Subcutaneous adipose tissue (tissue), 4 donors: Measurements from ENCODE around the gene NARF. TPM values are rescaled to one million over a fixed set of nuclear protein-coding genes. Genes with fewer than 3 reads are reported as not detected.

Experiments
- total RNA-seq, 4 donors: library from RNA; depleted of rRNA; stranded (reverse); fragments of >200 nt; gene quantifications; one replicate each; pipeline ENCODE4 v1.1.0, GENCODE V29; 2016
- TF ChIP-seq, protein P1 (sequence below): fragments of 450-650 bp; IDR thresholded peaks from one replicate; pipeline ENCODE4 v1.5.1; 2016; ENCODE audit warnings: low read depth, mild to moderate bottlenecking, control low read depth, antibody characterized with exemption, moderate library complexity

Gene NARF
- total RNA-seq, 4 donors from 2014 or later, result 32.6 to 56.7 (median 42.8) TPM

DNA sequence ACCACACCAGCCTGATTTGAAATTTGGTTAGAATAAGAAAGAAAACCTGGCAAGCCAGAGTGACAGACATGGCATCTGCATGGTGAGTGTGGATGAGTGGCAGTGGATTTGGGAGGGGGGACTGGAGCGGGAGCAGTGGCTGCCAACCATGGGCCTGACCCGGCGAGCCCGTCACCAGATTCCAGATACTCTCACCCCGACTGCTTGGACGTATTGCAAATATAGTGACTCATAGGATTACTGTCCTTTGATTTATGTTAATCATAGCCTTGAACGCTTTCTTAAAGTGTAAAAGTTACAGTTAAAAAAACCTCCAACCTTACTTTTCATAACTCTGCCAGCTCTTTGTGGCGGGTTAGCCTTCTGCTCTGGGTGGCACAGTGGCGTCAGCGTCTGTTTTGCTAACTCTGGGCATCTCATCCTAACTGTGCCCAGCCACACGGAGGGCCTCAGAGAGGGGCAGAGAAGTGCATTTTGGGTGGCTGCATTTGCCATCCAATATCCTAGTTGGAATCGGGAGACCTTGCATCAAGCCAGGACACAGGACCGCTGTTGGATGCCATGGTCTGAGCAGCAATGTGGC is 34.2 kb downstream of the NARF start:
- TF ChIP-seq, protein P1, sequence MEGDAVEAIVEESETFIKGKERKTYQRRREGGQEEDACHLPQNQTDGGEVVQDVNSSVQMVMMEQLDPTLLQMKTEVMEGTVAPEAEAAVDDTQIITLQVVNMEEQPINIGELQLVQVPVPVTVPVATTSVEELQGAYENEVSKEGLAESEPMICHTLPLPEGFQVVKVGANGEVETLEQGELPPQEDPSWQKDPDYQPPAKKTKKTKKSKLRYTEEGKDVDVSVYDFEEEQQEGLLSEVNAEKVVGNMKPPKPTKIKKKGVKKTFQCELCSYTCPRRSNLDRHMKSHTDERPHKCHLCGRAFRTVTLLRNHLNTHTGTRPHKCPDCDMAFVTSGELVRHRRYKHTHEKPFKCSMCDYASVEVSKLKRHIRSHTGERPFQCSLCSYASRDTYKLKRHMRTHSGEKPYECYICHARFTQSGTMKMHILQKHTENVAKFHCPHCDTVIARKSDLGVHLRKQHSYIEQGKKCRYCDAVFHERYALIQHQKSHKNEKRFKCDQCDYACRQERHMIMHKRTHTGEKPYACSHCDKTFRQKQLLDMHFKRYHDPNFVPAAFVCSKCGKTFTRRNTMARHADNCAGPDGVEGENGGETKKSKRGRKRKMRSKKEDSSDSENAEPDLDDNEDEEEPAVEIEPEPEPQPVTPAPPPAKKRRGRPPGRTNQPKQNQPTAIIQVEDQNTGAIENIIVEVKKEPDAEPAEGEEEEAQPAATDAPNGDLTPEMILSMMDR, result no peak

- TF ChIP-seq, protein P1, result no peak
Observed at GRCh38 chr17:82493226-82493781, 34.8 kb downstream of the NARF start.

DNA sequence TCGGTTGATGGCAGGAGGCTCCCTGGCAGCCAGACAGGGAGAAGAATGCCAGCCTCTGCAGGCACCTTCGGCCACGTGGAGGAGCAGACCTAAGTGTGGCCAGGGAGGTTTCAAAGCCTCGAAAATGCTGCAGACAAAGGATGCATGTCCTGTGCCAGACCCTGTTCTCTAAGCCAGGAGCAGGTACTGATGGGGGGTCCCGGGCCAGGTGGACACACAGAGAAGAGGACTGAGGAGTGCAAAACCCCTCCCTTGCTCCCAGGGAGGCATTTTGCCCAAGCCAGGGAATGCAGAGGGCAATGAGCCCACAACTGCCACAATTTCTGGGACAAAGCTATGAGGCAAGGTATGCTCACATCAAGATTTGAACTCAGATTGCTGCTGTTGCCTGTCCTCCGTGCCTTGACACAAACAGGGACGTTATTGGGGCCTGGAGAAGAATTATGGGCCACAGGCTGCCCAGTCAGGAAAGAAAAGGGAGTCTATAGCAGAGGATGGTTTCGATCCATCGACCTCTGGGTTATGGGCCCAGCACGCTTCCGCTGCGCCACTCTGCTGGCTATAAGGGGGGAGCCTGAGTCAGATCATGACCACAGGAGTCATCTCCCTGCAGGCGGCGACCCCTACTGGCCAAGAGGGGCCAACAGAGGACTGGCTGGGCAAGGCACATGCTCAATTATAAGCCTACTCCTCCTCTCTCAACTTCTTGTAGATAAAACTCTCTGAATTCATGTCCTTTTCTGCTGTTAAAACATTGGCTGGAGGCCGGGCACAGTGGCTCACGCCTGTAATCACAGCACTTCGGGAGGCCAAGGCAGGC is 35.9 kb downstream of the NARF start:
- TF ChIP-seq, protein P1, result no peak

DNA sequence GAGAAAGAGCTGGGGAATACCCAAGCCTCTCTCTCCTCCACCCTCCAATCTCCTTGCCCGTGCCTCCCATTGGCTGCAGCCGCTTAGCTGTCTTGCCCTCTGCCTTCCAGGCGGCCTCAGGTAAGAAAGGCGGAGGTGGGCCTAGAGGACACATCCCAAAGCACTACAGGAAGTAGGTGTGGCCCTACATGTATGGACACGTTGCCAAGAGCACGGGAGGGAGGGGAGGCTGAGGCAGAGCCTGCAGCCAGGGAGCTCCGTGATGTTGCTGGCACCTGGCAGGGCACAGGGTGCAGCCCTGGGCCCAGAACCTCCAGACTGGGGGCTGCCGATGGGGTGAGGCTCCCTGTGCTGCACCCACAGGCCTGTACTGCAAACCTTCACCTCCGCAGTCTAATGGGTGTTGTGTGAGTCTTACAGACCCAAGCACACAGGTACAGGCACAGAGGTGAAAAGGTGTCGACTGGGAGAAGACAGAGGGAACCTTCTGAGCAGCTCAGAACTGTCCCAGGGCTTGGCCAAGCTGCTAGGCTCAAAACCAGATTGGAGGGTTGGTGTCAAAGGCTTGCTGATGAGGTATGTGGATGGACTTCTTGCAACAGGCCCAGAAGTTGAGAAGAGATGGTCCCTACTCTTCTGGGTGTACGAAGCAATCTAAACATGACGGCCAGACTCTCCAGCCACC is 37.4 kb downstream of the NARF start:
- TF ChIP-seq, protein P1, result no peak

- TF ChIP-seq, protein P1, result no peak
Observed at GRCh38 chr17:82496529-82497434, 38.2 kb downstream of the NARF start.

DNA sequence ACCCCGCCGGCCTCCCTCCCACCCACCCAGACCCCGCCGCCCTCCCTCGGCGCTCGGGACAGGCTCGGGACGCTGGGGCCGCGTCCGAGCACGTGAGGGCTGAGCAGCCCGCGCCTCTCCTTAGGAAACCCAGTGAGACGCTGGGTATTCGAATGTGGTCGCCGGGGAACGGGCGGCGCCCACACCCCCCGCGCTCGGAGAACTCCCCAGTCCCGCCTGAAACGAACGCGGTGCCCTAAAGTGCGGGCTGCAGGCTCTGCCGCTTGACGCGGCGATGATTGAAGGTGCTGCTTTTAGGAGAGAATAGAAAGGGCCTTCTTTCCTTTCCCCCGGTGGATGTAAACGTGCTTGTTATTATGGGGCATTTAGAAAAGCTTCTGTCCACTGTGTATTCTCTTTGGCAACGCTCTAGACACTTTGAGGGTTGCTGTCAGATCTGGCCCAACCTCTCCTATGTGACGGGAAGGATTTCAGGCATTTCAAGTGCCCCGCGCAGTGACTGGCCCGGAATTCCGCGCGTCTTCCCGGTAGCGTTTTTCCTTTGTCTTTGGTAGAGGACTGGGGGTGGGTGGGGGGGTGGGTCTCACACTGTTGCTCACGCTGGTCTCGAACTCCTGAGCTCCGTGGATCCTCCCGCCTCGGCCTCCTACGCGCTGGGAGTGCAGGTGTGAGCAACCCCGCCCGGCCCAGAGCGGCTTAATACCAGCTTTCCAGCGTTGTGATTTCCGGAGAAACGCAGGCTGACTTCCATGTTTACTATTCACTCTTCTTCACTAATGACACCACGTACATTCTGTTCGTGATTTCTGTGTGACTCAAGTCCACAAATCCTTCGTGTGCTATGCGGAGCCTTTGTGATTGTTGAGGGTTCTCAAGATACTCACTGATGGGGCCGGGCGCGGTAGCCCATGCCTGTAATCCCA is 39.2 kb downstream of the NARF start:
- TF ChIP-seq, protein P1, result no peak
